SK-N-MC (cell line): Measurements from ENCODE around the gene HAP1.
A peak's percentile ranks its signal among the peaks of the same experiment; 100 is the strongest.

Experiments
- DNase-seq: peaks from one replicate; pipeline ENCODE4 v3.0.0-alpha.2; 2011; ENCODE audit warnings: low read depth, low spot score
- H3K27ac ChIP-seq: fragments of 200-600 bp; sonication (generic); 2 replicates; pipeline ENCODE4 v1.5.1; 2016; ENCODE audit warnings: mixed run types
- H3K36me3 ChIP-seq: fragments of 200-600 bp; sonication (generic); 2 replicates; pipeline ENCODE4 v1.6.1; 2017; ENCODE audit warnings: antibody characterized with exemption, low read length, mixed read lengths; ENCODE audit not compliant: insufficient read depth
- H3K4me3 ChIP-seq: fragments of 200-600 bp; sonication (generic); 2 replicates; pipeline ENCODE4 v1.5.1; 2016
- H3K9ac ChIP-seq: fragments of 200-600 bp; sonication (generic); 2 replicates; pipeline ENCODE4 v1.8.0; 2017; ENCODE audit warnings: mixed run types, mixed read lengths; ENCODE audit not compliant: insufficient read length
- H3K9me3 ChIP-seq: fragments of 200-600 bp; sonication (generic); 2 replicates; pipeline ENCODE4 v1.6.1; 2017; ENCODE audit warnings: low read depth, mild to moderate bottlenecking, antibody characterized with exemption, low read length, moderate library complexity, mixed read lengths
- EZH2 ChIP-seq: fragments of 200-600 bp; sonication (generic); IDR thresholded peaks from one replicate; pipeline ENCODE4 v1.6.1; 2017; ENCODE audit warnings: antibody characterized with exemption
- FOXP2 ChIP-seq: optimal IDR thresholded peaks from 2 replicates; pipeline ENCODE3; 2011; ENCODE audit warnings: mild to moderate bottlenecking, moderate library complexity; ENCODE audit not compliant: insufficient read depth; ENCODE audit errors: extremely low read length, control extremely low read depth
- POLR2AphosphoS5 ChIP-seq: IDR thresholded peaks from 2 replicates; pipeline ENCODE4 v1.6.1; 2012; ENCODE audit warnings: mild to moderate bottlenecking, low read depth, low read length, borderline replicate concordance

HAP1 gene

DNA sequence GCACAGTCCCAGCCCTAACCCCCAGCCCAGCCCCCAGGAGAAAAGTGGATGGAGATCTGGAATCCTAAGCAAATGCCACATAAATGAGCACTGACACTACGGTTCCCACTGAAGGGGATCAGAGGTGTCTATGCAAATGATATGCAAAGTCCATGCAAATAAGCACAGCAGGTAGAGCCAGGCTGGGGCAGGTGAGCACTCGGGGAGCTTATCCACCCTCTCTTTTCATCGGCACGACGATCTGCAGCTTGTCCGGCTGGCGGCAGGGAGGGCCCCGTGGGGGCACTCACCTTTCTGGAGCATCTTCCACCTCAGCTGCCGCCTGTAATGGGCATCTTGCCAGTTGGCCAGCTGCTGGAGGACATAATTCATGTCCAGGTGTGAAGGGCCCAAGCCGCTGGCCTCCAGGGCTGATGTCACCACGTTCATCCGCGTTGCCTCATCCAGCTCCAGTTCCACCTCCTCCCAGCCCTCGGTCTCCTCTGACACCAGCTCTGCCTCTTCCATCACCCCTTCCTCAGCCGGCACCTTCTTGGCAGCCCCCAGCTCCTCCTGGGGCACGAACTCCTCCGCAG is 9.9 kb downstream of the HAP1 start:
- DNase-seq: no peak
- Histone ChIP-seq H3K9ac (no peak overlapping the region), H3K36me3 (peaks cover 45% of the 10 kb centered on the region), H3K4me3 (no peak overlapping the region), H3K27ac (no peak overlapping the region), H3K9me3 (no peaks in the 10 kb centered on the region)
- TF ChIP-seq FOXP2 (no peak), POLR2AphosphoS5 (no peak), EZH2 (no peak)

DNA sequence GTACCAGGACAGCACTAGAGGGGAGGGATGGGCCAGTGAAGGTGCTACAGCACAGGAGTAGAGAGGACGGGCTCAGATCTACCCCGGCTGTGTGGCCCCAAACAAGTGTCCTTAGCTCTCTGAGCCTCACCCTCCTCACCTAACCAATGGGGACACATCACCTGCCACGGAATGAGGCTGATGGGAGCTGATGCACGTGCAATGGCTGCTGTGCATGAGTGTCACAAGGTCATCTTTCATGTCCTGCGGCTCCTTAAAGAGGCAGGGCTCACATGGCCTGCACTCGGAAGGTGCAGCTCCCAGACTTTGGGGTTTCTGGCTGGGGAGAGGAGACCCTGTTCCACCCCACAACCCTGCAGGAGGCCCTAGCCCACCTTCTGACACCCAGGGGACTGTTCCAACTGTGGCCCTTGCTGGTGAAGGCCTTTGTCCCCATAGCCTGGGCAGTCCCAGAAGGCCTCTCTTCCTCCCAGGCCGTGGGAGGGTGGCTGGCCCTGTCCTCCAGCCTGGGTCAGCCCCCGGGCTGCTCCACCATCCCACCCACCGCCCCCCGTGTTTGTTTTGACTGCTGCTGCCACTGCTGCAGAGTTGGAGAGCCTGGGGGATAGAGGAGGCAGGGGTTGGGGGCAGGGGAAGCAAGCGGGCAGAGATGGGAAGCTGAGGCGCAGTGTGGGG is 10.5 kb downstream of the HAP1 start:
- TF ChIP-seq EZH2 (no peak), POLR2AphosphoS5 (no peak), FOXP2 (no peak)
- Histone ChIP-seq H3K9ac (no peak overlapping the region), H3K36me3 (peaks cover 45% of the 10 kb centered on the region), H3K27ac (no peak overlapping the region), H3K4me3 (no peak overlapping the region), H3K9me3 (no peaks in the 10 kb centered on the region)
- DNase-seq: no peak

GRCh38 chr17:41722231-41722630 is 12.2 kb downstream of the HAP1 start:
- H3K9me3 ChIP-seq: no peaks in the 10 kb centered on the region
- no peak overlapping the region for H3K4me3 ChIP-seq
- no peak overlapping the region for H3K27ac ChIP-seq
- TF ChIP-seq POLR2AphosphoS5: no peak
- TF ChIP-seq FOXP2: no peak
- no peak for TF ChIP-seq EZH2
- DNase-seq: no peak
- H3K9ac ChIP-seq: no peak overlapping the region
- H3K36me3 ChIP-seq: peaks cover 28% of the 10 kb centered on the region

- H3K27ac ChIP-seq: no peak overlapping the region; the same call in 1 of the 2 replicates
- H3K9me3 ChIP-seq: no peaks in the 10 kb centered on the region
- H3K4me3 ChIP-seq: no peak overlapping the region
- H3K36me3 ChIP-seq: no peaks in the 10 kb centered on the region; the same call in 1 of the 2 replicates
- TF ChIP-seq EZH2: no peak
- no peak for TF ChIP-seq POLR2AphosphoS5
- TF ChIP-seq FOXP2: no peak
- H3K9ac ChIP-seq: no peak overlapping the region
- DNase-seq: no peak
Measured at GRCh38 chr17:41718287-41718645, 16.2 kb downstream of the HAP1 start.

DNA sequence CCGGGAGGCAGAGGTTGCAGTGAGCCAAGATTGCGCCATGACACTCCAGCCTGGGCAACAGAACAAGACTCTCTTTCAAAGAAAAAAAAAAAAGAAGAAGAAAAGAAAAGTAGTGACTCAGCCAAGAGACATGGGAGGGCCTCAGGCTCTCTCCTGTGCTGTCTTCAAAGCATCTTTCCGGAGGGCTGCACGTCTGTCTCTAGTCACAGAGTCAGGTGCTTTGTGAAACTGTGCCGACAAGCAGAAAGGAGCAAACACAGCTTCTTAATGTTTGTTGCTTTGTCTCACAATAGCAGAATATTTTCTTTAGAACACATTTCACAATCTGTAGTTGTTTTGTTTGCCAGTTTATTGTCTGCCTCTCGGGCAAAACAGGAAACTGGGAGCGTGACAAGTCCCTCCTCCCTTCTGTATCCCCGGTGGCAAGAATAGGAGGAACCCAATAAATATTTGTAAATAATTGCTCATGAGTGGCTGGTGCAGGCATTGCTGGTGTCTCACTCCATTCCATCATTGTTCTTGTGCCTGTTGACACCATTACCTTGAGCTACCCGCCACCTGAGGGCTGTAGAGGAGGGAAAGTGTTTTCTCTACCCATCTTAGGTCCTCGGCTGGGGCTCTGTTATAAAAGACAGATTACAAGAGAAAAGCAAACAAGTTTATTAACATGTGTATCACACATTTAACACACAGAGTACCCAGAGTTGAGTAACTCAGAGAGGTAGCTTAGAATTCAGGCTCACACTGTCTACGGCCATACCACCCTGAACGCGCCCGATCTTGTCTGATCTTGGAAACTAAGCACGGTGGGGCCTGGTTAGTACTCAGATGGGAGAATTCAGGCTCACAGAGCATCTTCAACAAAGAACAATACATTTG is 16.8 kb downstream of the HAP1 start:
- no peak for DNase-seq
- Histone ChIP-seq H3K9ac (no peak overlapping the region), H3K36me3 (no peaks in the 10 kb centered on the region), H3K9me3 (no peaks in the 10 kb centered on the region), H3K4me3 (peak overlapping the region; percentile 38; the same call in 1 of the 2 replicates), H3K27ac (peak overlapping the region; percentile 65; the same call in 1 of the 2 replicates)
- TF ChIP-seq POLR2AphosphoS5 (no peak), FOXP2 (peak; percentile 27), EZH2 (no peak)

DNA sequence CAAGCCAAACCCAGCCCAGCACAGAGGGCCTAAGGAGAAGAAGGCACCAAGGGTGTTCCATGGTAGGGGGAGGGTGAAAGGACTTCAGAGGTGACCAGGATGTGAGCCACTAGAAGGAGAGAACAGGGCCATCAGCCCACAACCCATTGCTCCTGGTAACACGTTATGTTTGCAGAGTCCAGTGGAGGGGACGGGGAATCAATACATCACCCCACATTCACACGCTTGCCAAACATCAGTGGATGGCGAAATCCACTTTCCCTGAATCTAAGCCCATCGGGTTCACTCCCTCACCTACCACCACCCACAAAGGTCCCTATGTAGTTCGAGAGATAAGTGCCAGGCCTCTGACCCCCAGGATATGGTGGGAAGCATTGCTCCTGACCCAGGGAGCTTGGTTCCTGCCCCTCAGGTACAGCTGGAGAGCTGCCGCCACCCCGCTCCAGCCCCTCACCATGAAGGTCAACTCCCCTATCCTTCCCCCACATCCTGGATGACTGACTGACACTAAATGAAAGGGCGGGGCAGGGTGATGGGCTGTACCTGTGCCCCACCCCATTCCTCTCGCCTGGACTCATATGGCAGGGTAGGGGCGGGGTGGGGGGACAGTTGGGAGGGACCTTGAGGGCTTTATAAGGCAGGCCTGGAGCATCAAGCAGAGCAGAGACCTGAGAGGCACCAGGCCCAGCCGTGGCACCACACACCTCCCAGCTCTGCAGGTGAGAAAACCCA is 22.6 kb downstream of the HAP1 start, which contains the start of gene GAST:
TSS of gene GAST (plus strand) at position 663 of the 732 bp plus-strand sequence. CDS start 3,106 bp downstream, outside the sequence.
- no peak for TF ChIP-seq FOXP2
- no peak for TF ChIP-seq POLR2AphosphoS5
- TF ChIP-seq EZH2: no peak

GRCh38 chr17:41710472-41711090 is 23.9 kb downstream of the HAP1 start:
- no peak overlapping the region for H3K4me3 ChIP-seq
- no peak overlapping the region for H3K9ac ChIP-seq
- H3K36me3 ChIP-seq: no peaks in the 10 kb centered on the region
- no peaks in the 10 kb centered on the region for H3K9me3 ChIP-seq
- TF ChIP-seq FOXP2 (no peak), EZH2 (no peak), POLR2AphosphoS5 (no peak)
- H3K27ac ChIP-seq: no peak overlapping the region
- DNase-seq: no peak

More for the DNA sequence above, 22.6 kb downstream of the HAP1 start, which contains the start of gene GAST:
- Histone ChIP-seq H3K36me3 (no peaks in the 10 kb centered on the region), H3K9me3 (no peaks in the 10 kb centered on the region), H3K27ac (no peak within 1 kb of the TSS), H3K9ac (no peak within 1 kb of the TSS), H3K4me3 (no peak within 1 kb of the TSS)
- DNase-seq: no peak
